Forelimb muscle (tissue), 1 donor: ENCODE measurements around the gene TSHZ2. TPM values are rescaled to one million over a fixed set of nuclear protein-coding genes. Genes with fewer than 3 reads are reported as not detected.
"Not testable (repeated sequence)": the region's sequence is repeated elsewhere in the genome, so short reads cannot be mapped to it uniquely, and the experiment has no call there.

Experiments
- DNase-seq: peaks from one replicate; pipeline ENCODE4 v3.0.0-alpha.2; 2013; ENCODE audit warnings: low read depth
- polyA plus RNA-seq: library from polyadenylated mRNA; unstranded; fragments of 120-200 nt; gene quantifications from one replicate; pipeline ENCODE4 v1.2.1, GENCODE V29; 2013; ENCODE audit not compliant: insufficient read length

Gene TSHZ2
- polyA plus RNA-seq, 1 donor: 9.0 TPM

GRCh38 chr20:53411891-53412290 is 439.7 kb downstream of the TSHZ2 start:
- DNase-seq: no peak

- DNase-seq: peak; percentile 11
These were observed 440.5 kb downstream of the TSHZ2 start for GRCh38 chr20:53412577-53413185.

- DNase-seq: peak; percentile 17
These were observed 441.1 kb downstream of the TSHZ2 start for GRCh38 chr20:53413186-53413631.

- DNase-seq: not testable (repeated sequence)
These were observed 441.7 kb downstream of the TSHZ2 start for GRCh38 chr20:53413845-53414244.

- no peak for DNase-seq
These were observed 447.7 kb downstream of the TSHZ2 start for GRCh38 chr20:53419693-53420460.

GRCh38 chr20:53421343-53421742 is 449.2 kb downstream of the TSHZ2 start:
- DNase-seq: no peak

- no peak for DNase-seq
These were observed 449.9 kb downstream of the TSHZ2 start for GRCh38 chr20:53422039-53422438.

- DNase-seq: no peak
These were observed 451.5 kb downstream of the TSHZ2 start for GRCh38 chr20:53423587-53424146.

GRCh38 chr20:53425481-53425880 is 453.3 kb downstream of the TSHZ2 start:
- DNase-seq: no peak

- DNase-seq: no peak
These were observed 453.8 kb downstream of the TSHZ2 start for GRCh38 chr20:53425941-53426340.

GRCh38 chr20:53426766-53427312 is 454.7 kb downstream of the TSHZ2 start:
- DNase-seq: no peak

GRCh38 chr20:53427951-53428350 is 455.8 kb downstream of the TSHZ2 start:
- no peak for DNase-seq

GRCh38 chr20:53428588-53428987 is 456.4 kb downstream of the TSHZ2 start:
- DNase-seq: no peak

- DNase-seq: no peak
These were observed 456.8 kb downstream of the TSHZ2 start for GRCh38 chr20:53428996-53429395.

- DNase-seq: no peak
These were observed 462.5 kb downstream of the TSHZ2 start for GRCh38 chr20:53434662-53435061.

- DNase-seq: not testable (repeated sequence)
These were observed 464.8 kb downstream of the TSHZ2 start for GRCh38 chr20:53436927-53437326.

- no peak for DNase-seq
These were observed 466.2 kb downstream of the TSHZ2 start for GRCh38 chr20:53438368-53438767.

- DNase-seq: no peak
These were observed 466.9 kb downstream of the TSHZ2 start for GRCh38 chr20:53439046-53439445.

GRCh38 chr20:53439616-53440015 is 467.5 kb downstream of the TSHZ2 start:
- no peak for DNase-seq

GRCh38 chr20:53444401-53445149 is 472.4 kb downstream of the TSHZ2 start:
- no peak for DNase-seq

- DNase-seq: no peak
These were observed 473.2 kb downstream of the TSHZ2 start for GRCh38 chr20:53445321-53445731.

GRCh38 chr20:53445932-53446331 is 473.8 kb downstream of the TSHZ2 start:
- no peak for DNase-seq
